Endothelial cell of umbilical vein (primary cell): ENCODE measurements around the gene DNAI7. TPM values are rescaled to one million over a fixed set of nuclear protein-coding genes. Genes with fewer than 3 reads are reported as not detected.

ENCODE experiments used
- BruUV-seq: library from RNA; stranded (reverse); fragments of 400-500 nt; replicated peaks from 2 replicates; lab custom pipeline; 2021; lab: Mats Ljungman, UMichigan
- CTCF ChIA-PET: fragments of 300-600, 350-600 bp; sonication (Branson Sonifier 250); formaldehyde crosslinking; loops from one replicate; lab custom pipeline; 2021; ENCODE audit warnings: antibody characterized with exemption, inconsistent platforms; lab: Charles Lee
- POLR2A ChIA-PET: fragments of 300-600, 350-600 bp; sonication (Branson Sonifier 250); formaldehyde crosslinking; loops from one replicate; lab custom pipeline; 2021; ENCODE audit warnings: antibody characterized with exemption, inconsistent platforms; lab: Charles Lee
- DNase-seq: peaks from one replicate; pipeline ENCODE4 v3.0.0-alpha.2; 2011; ENCODE audit warnings: low read depth, low spot score
- FAIRE-seq: peaks from 2 replicates; lab custom pipeline; 2011; peaks lifted over from hg19 to GRCh38; lab: Jason Lieb, UNC
- H2AFZ ChIP-seq: 2 replicates; pipeline ENCODE4 v1.6.0; 2012; ENCODE audit warnings: low read depth, low read length, control low read depth, inconsistent platforms
- H3K27ac ChIP-seq: 2 replicates; pipeline ENCODE4 v1.5.1; 2011; ENCODE audit warnings: low read depth, mild to moderate bottlenecking, control low read depth, low read length, moderate library complexity; ENCODE audit not compliant: insufficient read depth
- H3K27me3 ChIP-seq, 2 experiments: 2 replicates each; pipeline versions ENCODE4 v1.6.0 to v1.6.1; 2011; ENCODE audit warnings: low read length in 2 of 2, mixed read lengths in 1 of 2; ENCODE audit not compliant: control insufficient read depth in 2 of 2, insufficient read depth in 2 of 2
- H3K36me3 ChIP-seq, 2 experiments: 2 replicates in 1 of 2; 3 replicates in 1 of 2; pipeline ENCODE4 v1.5.1; 2011; ENCODE audit warnings: low read length in 2 of 2, mild to moderate bottlenecking in 1 of 2, moderate library complexity in 1 of 2; ENCODE audit not compliant: control insufficient read depth in 2 of 2, insufficient read depth in 2 of 2; ENCODE audit errors: extremely low read depth in 1 of 2
- H3K4me1 ChIP-seq: 3 replicates; pipeline ENCODE4 v1.5.1; 2011; ENCODE audit warnings: mild to moderate bottlenecking, low read length; ENCODE audit not compliant: control insufficient read depth, insufficient read depth; ENCODE audit errors: extremely low read depth
- H3K4me2 ChIP-seq: 2 replicates; pipeline ENCODE4 v1.6.1; 2011; ENCODE audit warnings: low read length, control low read depth, mixed read lengths; ENCODE audit not compliant: insufficient read depth
- H3K4me3 ChIP-seq, 3 experiments: fragments of 200-600 bp in 1 of 3; sonication (generic), shearing (Covaris generic) in 1 of 3; replicated peaks in 1 of 3; 2 replicates each; pipeline ENCODE4 v1.5.1; 2011 to 2016; ENCODE audit warnings: control low read depth in 3 of 3, low read length in 3 of 3, mild to moderate bottlenecking in 2 of 3, inconsistent platforms in 1 of 3, low read depth in 1 of 3, moderate library complexity in 1 of 3; ENCODE audit not compliant: insufficient read depth in 1 of 3
- H3K79me2 ChIP-seq: 2 replicates; pipeline ENCODE4 v1.6.0; 2012; ENCODE audit warnings: low read length, inconsistent platforms; ENCODE audit not compliant: control insufficient read depth, insufficient read depth
- H3K9ac ChIP-seq: replicated peaks from 2 replicates; pipeline ENCODE3; 2011; ENCODE audit warnings: low read length, control low read depth; ENCODE audit not compliant: insufficient read depth; ENCODE audit errors: extremely low read depth
- H3K9me1 ChIP-seq: replicated peaks from 3 replicates; pipeline ENCODE4 v1.6.0; 2011; ENCODE audit warnings: mild to moderate bottlenecking, low read length; ENCODE audit not compliant: control insufficient read depth, insufficient read depth; ENCODE audit errors: extremely low read depth
- H3K9me3 ChIP-seq: replicated peaks from 2 replicates; pipeline ENCODE4 v1.5.1; 2012; ENCODE audit warnings: low read length, inconsistent platforms; ENCODE audit not compliant: control insufficient read depth, insufficient read depth
- H4K20me1 ChIP-seq: replicated peaks from 2 replicates; pipeline ENCODE3; 2011; ENCODE audit warnings: mild to moderate bottlenecking, low read length; ENCODE audit not compliant: control insufficient read depth, insufficient read depth; ENCODE audit errors: extremely low read depth
- CTCF ChIP-seq, 2 donors: IDR thresholded peaks; 1 replicate in 1 of 2; 2 replicates in 1 of 2; pipeline ENCODE4 v1.5.1; 2011; ENCODE audit warnings: low read length in 2 of 2, mild to moderate bottlenecking in 2 of 2, moderate library complexity in 2 of 2, control low read depth in 1 of 2, inconsistent platforms in 1 of 2, low read depth in 1 of 2; ENCODE audit not compliant: insufficient read depth in 1 of 2; ENCODE audit errors: extremely low read depth in 1 of 2
- EZH2 ChIP-seq: IDR thresholded peaks from 2 replicates; pipeline ENCODE4 v1.6.1; 2012; ENCODE audit warnings: borderline replicate concordance, low read depth, mild to moderate bottlenecking, moderate library complexity, low read length, inconsistent platforms; ENCODE audit not compliant: severe bottlenecking
- FOS ChIP-seq: IDR thresholded peaks from 2 replicates; pipeline ENCODE4 v1.6.1; 2011; ENCODE audit warnings: mild to moderate bottlenecking, low read length, moderate library complexity, borderline replicate concordance; ENCODE audit not compliant: insufficient read depth
- GATA2 ChIP-seq: IDR thresholded peaks from 2 replicates; pipeline ENCODE4 v1.7.0; 2011; ENCODE audit warnings: low read depth, mild to moderate bottlenecking, moderate library complexity, mixed read lengths, low read length; ENCODE audit not compliant: insufficient read length, insufficient read depth
- JUN ChIP-seq: IDR thresholded peaks from 2 replicates; pipeline ENCODE4 v1.6.1; 2011; ENCODE audit warnings: borderline replicate concordance, low read depth; ENCODE audit not compliant: insufficient read length, insufficient read depth
- MAX ChIP-seq: IDR thresholded peaks from 2 replicates; pipeline ENCODE4 v1.6.1; 2011; ENCODE audit not compliant: insufficient read depth, insufficient read length
- MYC ChIP-seq: IDR thresholded peaks from one replicate; pipeline ENCODE4 v1.6.1; 2011; ENCODE audit warnings: mild to moderate bottlenecking, low read depth, low read length
- POLR2A ChIP-seq: IDR thresholded peaks from 2 replicates; pipeline ENCODE4 v1.6.1; 2012; ENCODE audit warnings: low read depth, mild to moderate bottlenecking, control low read depth, low read length
- POLR2AphosphoS5 ChIP-seq: IDR thresholded peaks from 2 replicates; pipeline ENCODE4 v1.6.1; 2012; ENCODE audit warnings: low read depth, mild to moderate bottlenecking, control low read depth, low read length, moderate library complexity; ENCODE audit not compliant: insufficient read depth
- dilution Hi-C: fragments of 300-500 bp; cut with MboI; formaldehyde crosslinking; loops from one replicate; pipeline ENCODE4 v1.15.0; 2019; ENCODE audit warnings: low sequenced_read_pairs; ENCODE audit not compliant: extremely low pct_ligation_motif_present
- intact Hi-C: fragments of 100-400 bp; cut with micrococcal nuclease; formaldehyde crosslinking; loops from one replicate; pipeline ENCODE4 v1.10.0; 2022
- polyA plus RNA-seq, 4 experiments: library from polyadenylated mRNA; depleted of rRNA in 3 of 4; stranded (reverse) in 3 of 4; unstranded in 1 of 4; fragments of >200 nt; gene quantifications; 2 replicates each; pipeline versions ENCODE4 v1.2.1 to v1.2.3, GENCODE V29; 2011 to 2012; ENCODE audit warnings: missing spikeins in 1 of 4
- total RNA-seq: library from RNA; stranded (reverse); gene quantifications from 2 replicates; pipeline ENCODE4 v1.2.3, GENCODE V29; 2021

Gene DNAI7
- total and polyA plus RNA-seq, 2 donors (not counting 3 experiments of a cell fraction or from before 2014, with no cell fraction given) = not detected

DNA sequence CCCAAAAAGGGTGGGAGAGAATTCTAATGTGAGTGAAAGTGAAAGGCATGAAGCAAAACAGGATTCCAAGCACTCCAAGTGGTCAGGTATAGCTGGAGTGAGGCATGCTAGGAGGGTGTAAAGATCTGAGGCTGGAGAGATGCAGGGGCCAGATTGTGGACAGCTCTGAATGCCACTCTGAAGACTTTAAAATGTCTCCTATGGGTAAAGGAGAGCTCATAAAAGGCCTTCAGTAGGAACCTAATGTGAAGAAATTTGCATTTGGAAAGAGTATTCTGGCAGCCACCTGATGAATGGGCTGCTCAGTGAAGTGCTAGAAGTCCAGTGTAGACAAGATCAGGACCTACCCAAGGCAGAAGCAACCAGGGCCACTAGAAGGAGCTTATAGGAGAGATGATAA is 68.9 kb downstream of the DNAI7 start:
- Histone ChIP-seq H3K9me1 (no peaks in the 10 kb centered on the region), H3K4me1 (no peaks in the 10 kb centered on the region), H3K27ac (no peak overlapping the region), H3K36me3 (no peaks in the 10 kb centered on the region), H2AFZ (no peak overlapping the region), H3K4me2 (no peak overlapping the region), H3K9me3 (no peaks in the 10 kb centered on the region), H3K79me2 (no peaks in the 10 kb centered on the region), H3K27me3 (no peaks in the 10 kb centered on the region), H4K20me1 (no peaks in the 10 kb centered on the region), H3K9ac (no peak overlapping the region), H3K4me3 (no peak overlapping the region)
- DNase-seq (no peak), FAIRE-seq (no peak)
- no peak for TF ChIP-seq JUN
- no peak for TF ChIP-seq FOS
- TF ChIP-seq MAX = no peak
- no peak for TF ChIP-seq EZH2
- TF ChIP-seq CTCF (IDR thresholded peaks at IDR 0.05; ENCODE audit: extremely low read depth in 1 of 2, insufficient read depth in 1 of 2, low read depth in 1 of 2, low read length in 2 of 2) = no peak
- TF ChIP-seq MYC = no peak
- no peak for TF ChIP-seq POLR2A
- no peak for TF ChIP-seq POLR2AphosphoS5
- no peak for TF ChIP-seq GATA2
- dilution Hi-C loops (no loop called here), intact Hi-C loops (no loop called here)
- BruUV-seq = no TSS peak
- ChIA-PET CTCF (interaction anchor here (1.1 to 5.2 kb wide), 2 partner anchors 10 to 134 kb away, joined by 3 to 64 read pairs; no protein-coding TSS in a partner anchor), POLR2A (no interaction called here)
